NT2/D1 (cell line): ENCODE measurements around the gene CYP4A22.
"Not testable (repeated sequence)": the region's sequence is repeated elsewhere in the genome, so short reads cannot be mapped to it uniquely, and the experiment has no call there.

Experiments
- DNase-seq: peaks from one replicate; pipeline ENCODE4 v3.0.0-alpha.2; 2011; ENCODE audit warnings: low read depth, low spot score
- H3K27me3 ChIP-seq: 2 replicates; pipeline ENCODE4 v1.6.0; 2011; ENCODE audit warnings: mild to moderate bottlenecking; ENCODE audit not compliant: insufficient read length, insufficient read depth
- H3K36me3 ChIP-seq: 2 replicates; pipeline ENCODE4 v1.6.1; 2011; ENCODE audit warnings: mild to moderate bottlenecking, low read length, mixed read lengths; ENCODE audit not compliant: insufficient read depth, insufficient read length
- H3K4me1 ChIP-seq: 2 replicates; pipeline ENCODE4 v1.5.1; 2011; ENCODE audit not compliant: insufficient read depth, insufficient read length
- H3K4me3 ChIP-seq: 2 replicates; pipeline ENCODE4 v1.5.1; 2011; ENCODE audit warnings: low read depth; ENCODE audit not compliant: insufficient read length
- H3K9ac ChIP-seq: 2 replicates; pipeline ENCODE4 v1.6.0; 2011; ENCODE audit warnings: low read depth; ENCODE audit not compliant: insufficient read length
- H3K9me3 ChIP-seq: 2 replicates; pipeline ENCODE4 v1.5.1; 2011; ENCODE audit warnings: mild to moderate bottlenecking, low read length; ENCODE audit not compliant: insufficient read depth
- SUZ12 ChIP-seq: IDR thresholded peaks from 2 replicates; pipeline ENCODE4 v1.6.1; 2011; ENCODE audit not compliant: insufficient read length, insufficient read depth; ENCODE audit errors: extremely low read depth
- YY1 ChIP-seq: IDR thresholded peaks from 2 replicates; pipeline ENCODE4 v1.6.1; 2011; ENCODE audit not compliant: insufficient read length, insufficient read depth
- ZNF274 ChIP-seq: IDR thresholded peaks from 2 replicates; pipeline ENCODE4 v1.6.1; 2011; ENCODE audit warnings: mild to moderate bottlenecking, low read depth, low read length

CYP4A22 gene

DNA sequence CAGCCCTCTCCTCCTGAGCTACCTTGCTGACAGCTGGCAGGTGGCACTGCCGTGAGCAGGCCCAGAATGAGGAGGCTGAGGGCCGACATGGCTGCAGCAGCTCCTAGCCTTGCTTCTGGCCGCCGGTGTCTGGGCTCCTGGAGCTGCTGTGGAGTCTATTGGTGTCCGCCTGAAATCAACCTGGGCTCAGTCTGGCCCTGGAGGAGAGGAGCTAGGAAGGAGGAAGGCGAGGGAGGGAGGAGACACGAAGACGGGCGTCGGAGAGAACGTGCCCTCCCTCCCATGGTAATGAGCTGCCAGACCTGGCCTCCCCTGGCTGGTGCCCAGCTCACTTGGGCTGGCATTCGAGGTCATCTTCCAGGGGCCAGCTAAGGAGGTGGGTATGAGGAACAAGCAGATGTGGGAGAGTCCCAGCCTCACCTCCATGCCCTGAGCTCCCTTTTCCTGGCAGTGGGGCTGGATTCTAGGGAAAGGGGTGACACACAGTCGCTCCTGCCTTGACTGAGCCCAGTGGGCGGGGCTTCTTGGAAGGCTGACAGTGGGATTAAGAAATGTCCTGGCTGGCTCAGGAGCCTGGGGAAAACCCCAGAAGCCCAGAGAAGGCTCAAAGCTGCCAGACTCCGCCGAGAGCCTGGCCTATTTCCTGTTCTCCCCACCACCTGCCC, 52.7 kb downstream of the CYP4A22 start, which contains the start of gene PDZK1IP1:
Gene PDZK1IP1, minus strand, starts transcription at position 193 of the 665 bp plus-strand sequence. Its CDS starts 104 bp downstream, at position 89.
- H3K9ac ChIP-seq, result peak within 1 kb of the TSS; percentile 26
- TF ChIP-seq SUZ12 (no peak), ZNF274 (no peak), YY1 (no peak)

DNA sequence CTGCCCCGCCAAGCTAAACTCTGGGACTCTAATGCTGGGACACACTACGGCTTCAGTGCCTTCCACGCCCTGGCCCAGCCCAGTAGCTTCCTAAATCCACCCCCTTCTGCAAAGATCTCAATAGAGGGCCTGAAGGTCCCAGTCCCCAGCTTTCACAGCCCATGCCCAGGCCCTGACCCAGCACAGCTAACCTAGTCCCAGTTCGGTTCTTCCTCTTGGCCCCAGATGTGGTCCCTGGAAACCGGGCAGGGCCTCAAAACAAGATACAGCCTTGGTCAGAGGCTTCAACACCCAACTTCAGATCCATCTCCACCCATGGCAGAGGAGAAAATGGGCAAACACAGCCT, 53.2 kb downstream of the CYP4A22 start:
- Histone ChIP-seq H3K4me1 (peaks cover 27% of the 10 kb centered on the region), H3K9ac (no peak overlapping the region), H3K36me3 (no peaks in the 10 kb centered on the region), H3K4me3 (no peak overlapping the region), H3K9me3 (no peaks in the 10 kb centered on the region), H3K27me3 (peaks cover 5% of the 10 kb centered on the region)
- TF ChIP-seq SUZ12 (no peak), YY1 (no peak), ZNF274 (no peak)
- DNase-seq, result no peak

More for the DNA sequence above, 52.7 kb downstream of the CYP4A22 start, which contains the start of gene PDZK1IP1:
- no peak within 1 kb of the TSS for H3K4me3 ChIP-seq
- no peaks in the 10 kb centered on the region for H3K36me3 ChIP-seq
- no peak for DNase-seq
- no peaks in the 10 kb centered on the region for H3K9me3 ChIP-seq
- peaks cover 27% of the 10 kb centered on the region for H3K4me1 ChIP-seq
- peaks cover 3% of the 10 kb centered on the region for H3K27me3 ChIP-seq

DNA sequence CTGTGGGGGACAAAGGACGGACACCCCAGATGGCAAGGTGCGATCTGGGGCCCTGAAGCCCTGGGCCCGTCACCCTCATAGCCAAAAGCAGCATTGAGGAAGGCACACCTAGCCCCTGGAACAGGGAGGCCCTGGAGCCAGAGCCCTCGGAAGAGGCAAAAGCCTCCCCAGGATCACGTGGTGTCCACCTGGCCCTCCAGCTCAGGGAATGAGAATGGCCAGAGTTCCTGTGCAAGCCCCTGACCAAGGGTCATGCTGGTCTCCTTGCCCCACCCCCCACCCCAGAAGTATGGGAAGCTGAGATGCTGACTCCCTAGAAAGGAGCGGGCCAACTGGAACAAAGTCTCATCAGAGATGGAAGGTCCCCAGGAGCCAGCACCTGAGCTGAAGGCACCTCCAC, 53.6 kb downstream of the CYP4A22 start:
- Histone ChIP-seq H3K9me3 (no peaks in the 10 kb centered on the region), H3K4me1 (peaks cover 27% of the 10 kb centered on the region), H3K27me3 (peaks cover 5% of the 10 kb centered on the region), H3K36me3 (no peaks in the 10 kb centered on the region), H3K4me3 (no peak overlapping the region), H3K9ac (no peak overlapping the region)
- TF ChIP-seq ZNF274 (no peak), YY1 (no peak), SUZ12 (no peak)
- no peak for DNase-seq

- Histone ChIP-seq H3K4me1 (peaks cover 27% of the 10 kb centered on the region), H3K4me3 (no peak overlapping the region), H3K27me3 (peaks cover 5% of the 10 kb centered on the region), H3K9me3 (no peaks in the 10 kb centered on the region), H3K36me3 (no peaks in the 10 kb centered on the region), H3K9ac (no peak overlapping the region)
- TF ChIP-seq YY1, result no peak
- TF ChIP-seq ZNF274, result no peak
- TF ChIP-seq SUZ12, result no peak
- no peak for DNase-seq
These were observed 54.8 kb downstream of the CYP4A22 start for GRCh38 chr1:47191940-47192457.

DNA sequence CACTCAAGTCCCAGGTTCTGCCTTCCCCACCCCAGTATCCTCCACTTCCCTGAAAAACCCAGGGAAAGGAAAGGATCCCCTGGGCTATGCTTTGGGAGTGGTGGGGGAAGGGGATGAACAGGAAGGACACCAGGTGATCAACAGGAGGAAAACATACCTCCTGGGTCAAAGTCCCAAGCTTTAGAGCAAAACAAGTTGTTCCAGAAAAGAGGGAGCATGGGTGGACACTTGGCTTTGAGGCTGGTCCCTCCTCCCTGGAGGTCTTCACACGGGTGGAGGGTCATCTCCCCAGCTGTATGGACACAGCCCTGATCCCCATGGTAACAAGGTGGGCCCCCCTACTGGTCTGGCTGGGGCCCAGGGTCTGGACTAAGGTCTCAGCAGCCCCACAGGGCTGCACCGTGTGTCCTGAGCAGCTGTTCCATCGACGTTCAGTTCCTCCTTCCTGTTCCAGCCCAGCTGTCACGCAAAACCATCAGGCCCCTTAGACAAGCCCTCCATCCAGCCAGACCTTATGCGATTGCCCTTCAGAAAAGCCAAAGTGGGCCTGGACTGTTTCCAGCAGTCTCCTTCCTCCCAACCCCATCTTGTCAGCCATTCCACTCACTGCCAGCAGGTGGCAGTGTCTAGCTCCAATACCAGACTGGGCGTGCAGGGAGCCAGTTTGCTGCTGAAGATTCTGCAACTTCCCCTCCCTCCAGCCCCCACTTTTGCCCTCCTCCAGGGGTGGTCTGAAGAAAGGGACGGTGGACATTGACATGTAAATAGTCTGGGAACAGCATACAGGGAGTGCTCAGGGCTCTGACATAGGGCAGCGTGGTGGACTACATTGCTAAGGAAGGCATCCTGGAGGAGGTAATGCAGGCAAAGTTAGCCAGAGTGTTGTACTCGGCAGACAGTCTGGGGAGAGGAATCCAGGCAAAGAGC, 55.5 kb downstream of the CYP4A22 start:
- Histone ChIP-seq H3K9ac (peak overlapping the region; percentile 26), H3K9me3 (no peaks in the 10 kb centered on the region), H3K36me3 (no peaks in the 10 kb centered on the region), H3K4me1 (peaks cover 27% of the 10 kb centered on the region), H3K4me3 (no peak overlapping the region), H3K27me3 (peaks cover 5% of the 10 kb centered on the region)
- TF ChIP-seq YY1 (no peak), SUZ12 (no peak)
- DNase-seq, result peak; percentile 98

DNA sequence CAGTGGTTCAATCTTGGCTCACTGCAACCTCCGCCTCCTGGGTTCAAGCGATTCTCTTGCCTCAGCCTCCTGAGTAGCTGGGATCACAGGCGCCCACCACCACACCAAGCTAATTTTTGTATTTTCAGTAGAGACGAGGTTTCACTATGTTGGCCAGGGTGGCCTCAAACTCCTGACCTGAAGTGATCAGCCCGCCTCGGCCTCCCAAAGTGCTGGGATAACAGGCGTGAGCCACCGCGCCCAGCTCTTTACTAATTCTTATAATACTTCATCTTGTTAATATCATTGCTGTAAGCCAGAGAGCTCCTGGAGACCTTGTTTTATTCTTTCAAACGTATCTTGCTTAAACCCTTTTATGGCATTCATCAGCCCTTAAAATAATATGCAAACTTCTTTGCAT, 56.3 kb downstream of the CYP4A22 start:
- peaks cover 27% of the 10 kb centered on the region for H3K4me1 ChIP-seq
- H3K9me3 ChIP-seq, H3K27me3 ChIP-seq, H3K4me3 ChIP-seq, DNase-seq, H3K36me3 ChIP-seq, H3K9ac ChIP-seq: not testable (repeated sequence)

GRCh38 chr1:47194311-47194710, 57.1 kb downstream of the CYP4A22 start:
- no peak for DNase-seq
- H3K36me3 ChIP-seq, result no peaks in the 10 kb centered on the region
- TF ChIP-seq ZNF274, result no peak
- TF ChIP-seq SUZ12, result no peak
- no peak for TF ChIP-seq YY1

DNA sequence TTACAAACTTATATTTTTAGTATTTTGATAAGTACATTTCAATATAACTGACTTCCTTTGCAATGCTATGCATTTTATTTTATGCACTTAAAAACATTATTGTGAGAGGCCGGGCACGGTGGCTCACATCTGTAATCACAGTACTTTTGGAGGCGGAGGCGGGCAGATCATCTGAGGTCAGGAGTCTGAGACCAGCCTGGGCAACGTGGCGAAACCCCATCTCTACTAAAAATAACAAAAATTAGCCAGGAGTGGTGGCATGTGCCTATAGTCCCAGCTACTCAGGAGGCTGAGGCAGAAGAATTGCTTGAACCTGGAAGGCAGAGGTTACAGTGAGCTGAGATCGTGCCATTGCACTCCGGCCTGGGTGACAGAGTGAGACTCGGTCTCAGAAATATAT, 58.7 kb downstream of the CYP4A22 start:
- not testable (repeated sequence) for H3K36me3 ChIP-seq, H3K9me3 ChIP-seq, DNase-seq, H3K4me3 ChIP-seq, H3K27me3 ChIP-seq, H3K9ac ChIP-seq
- peaks cover 21% of the 10 kb centered on the region for H3K4me1 ChIP-seq

More at GRCh38 chr1:47194311-47194710, 57.1 kb downstream of the CYP4A22 start:
- Histone ChIP-seq H3K9ac (no peak overlapping the region), H3K9me3 (no peaks in the 10 kb centered on the region), H3K4me3 (no peak overlapping the region), H3K27me3 (peaks cover 5% of the 10 kb centered on the region), H3K4me1 (peaks cover 27% of the 10 kb centered on the region)
